HepG2 (cell line): ENCODE data around the gene C11orf86. TPM values are rescaled to one million over a fixed set of nuclear protein-coding genes. Genes with fewer than 3 reads are reported as not detected.

Experiments
- BRF2 ChIP-seq: sonication (generic); formaldehyde crosslinking; IDR thresholded peaks from 2 replicates; pipeline ENCODE4 v1.8.1; 2022; ENCODE audit warnings: mild to moderate bottlenecking, missing genetic modification reagents
- EP300 ChIP-seq, 3 experiments: sonication (generic) in 1 of 3; formaldehyde crosslinking in 1 of 3; IDR thresholded peaks; 2 replicates each; pipeline versions ENCODE4 v1.5.1 to v1.6.1; 2011 to 2020; ENCODE audit warnings: low read depth in 2 of 3, low read length in 2 of 3, borderline replicate concordance in 1 of 3, improper control_type of control experiment in 1 of 3, mild to moderate bottlenecking in 1 of 3, missing genetic modification reagents in 1 of 3, moderate library complexity in 1 of 3
- ESRRA ChIP-seq: sonication (generic); formaldehyde crosslinking; IDR thresholded peaks from 2 replicates; pipeline ENCODE4 v1.5.1; 2020; ENCODE audit warnings: mild to moderate bottlenecking, low read depth, missing genetic modification reagents
- GMEB2 ChIP-seq: IDR thresholded peaks from 2 replicates; pipeline ENCODE4 v1.6.1; 2016; ENCODE audit warnings: missing biosample characterization, missing genetic modification reagents, low read depth
- HOMEZ ChIP-seq: IDR thresholded peaks from 2 replicates; pipeline ENCODE4 v1.6.1; 2016; ENCODE audit warnings: low read depth
- HOXA7 ChIP-seq: sonication (generic); formaldehyde crosslinking; IDR thresholded peaks from 2 replicates; pipeline ENCODE4 v1.8.1; 2022; ENCODE audit warnings: mild to moderate bottlenecking, missing genetic modification reagents, moderate library complexity
- LRRFIP1 ChIP-seq: sonication (generic); formaldehyde crosslinking; conservative IDR thresholded peaks from 2 replicates; pipeline ENCODE4 v1.4.0; 2020; ENCODE audit warnings: missing genetic modification reagents
- MTF2 ChIP-seq: sonication (generic); formaldehyde crosslinking; IDR thresholded peaks from 2 replicates; pipeline ENCODE4 v1.5.0; 2020; ENCODE audit warnings: missing genetic modification reagents, borderline replicate concordance
- NFE2 ChIP-seq: sonication (generic); formaldehyde crosslinking; IDR thresholded peaks from 2 replicates; pipeline ENCODE4 v1.4.0; 2020; ENCODE audit warnings: missing genetic modification reagents
- NFRKB ChIP-seq: fragments of 450-650 bp; IDR thresholded peaks from 2 replicates; pipeline ENCODE4 v1.6.1; 2017
- RFXAP ChIP-seq: sonication (generic); formaldehyde crosslinking; IDR thresholded peaks from 2 replicates; pipeline ENCODE4 v1.4.0; 2020; ENCODE audit warnings: missing genetic modification reagents, borderline replicate concordance
- RORA ChIP-seq: sonication (generic); formaldehyde crosslinking; IDR thresholded peaks from 2 replicates; pipeline ENCODE4 v1.5.0; 2020; ENCODE audit warnings: mild to moderate bottlenecking, missing genetic modification reagents, moderate library complexity
- YY1 ChIP-seq: IDR thresholded peaks from 2 replicates; pipeline ENCODE4 v1.6.1; 2011; ENCODE audit warnings: low read length, low read depth, moderate library complexity, mild to moderate bottlenecking; ENCODE audit not compliant: insufficient read depth, insufficient replicate concordance
- ZNF33A ChIP-seq: sonication (generic); formaldehyde crosslinking; IDR thresholded peaks from 2 replicates; pipeline ENCODE4 v1.5.1; 2020; ENCODE audit warnings: missing genetic modification reagents, mild to moderate bottlenecking, moderate library complexity, borderline replicate concordance
- ZNF605 ChIP-seq: sonication (generic); formaldehyde crosslinking; IDR thresholded peaks from 2 replicates; pipeline ENCODE4 v1.8.0; 2022; ENCODE audit warnings: mild to moderate bottlenecking, missing genetic modification reagents
- ZNF670 ChIP-seq: sonication (generic); formaldehyde crosslinking; IDR thresholded peaks from 2 replicates; pipeline ENCODE4 v1.8.0; 2022; ENCODE audit warnings: mild to moderate bottlenecking, missing genetic modification reagents, borderline replicate concordance
- ZNF740 ChIP-seq: sonication (generic); formaldehyde crosslinking; IDR thresholded peaks from 2 replicates; pipeline ENCODE4 v1.4.0; 2020; ENCODE audit warnings: missing genetic modification reagents
- ZNF770 ChIP-seq: sonication (generic); formaldehyde crosslinking; IDR thresholded peaks from 2 replicates; pipeline ENCODE4 v1.5.0; 2020; ENCODE audit warnings: mild to moderate bottlenecking, missing genetic modification reagents
- ZNF788 ChIP-seq: sonication (generic); formaldehyde crosslinking; IDR thresholded peaks from 2 replicates; pipeline ENCODE4 v1.5.0; 2020; ENCODE audit warnings: mild to moderate bottlenecking, missing genetic modification reagents, borderline replicate concordance
- polyA plus RNA-seq, 8 experiments: library from polyadenylated mRNA; depleted of rRNA in 3 of 8; stranded (reverse) in 7 of 8; unstranded in 1 of 8; fragments of >200 nt; fragmentation: Illumina TruSeq in 4 of 8; extraction: Trizol in 4 of 8; gene quantifications; 2 replicates each; pipeline versions ENCODE4 v1.2.1 to v1.2.3, GENCODE V29; 2011 to 2016; ENCODE audit warnings: low read depth in 4 of 8, missing spikeins in 1 of 8, mixed read lengths in 1 of 8; ENCODE audit not compliant: insufficient read depth in 1 of 8
- total RNA-seq, 5 experiments: library from RNA; depleted of rRNA; stranded (reverse); fragments of >200 nt; fragmentation: Illumina TruSeq; extraction: Trizol; gene quantifications; 2 replicates each; pipeline ENCODE4 v1.2.3, GENCODE V29; 2016; ENCODE audit warnings: low read depth in 1 of 5

The C11orf86 gene
- total and polyA plus RNA-seq, 2 of the 13 experiments (the other 11 are each of a cell fraction or from before 2014, with no cell fraction given), result 0.11 to 0.18 TPM

- no peak for TF ChIP-seq BRF2 (CRISPR knock-in tag)
- no peak for TF ChIP-seq HOXA7
- no peak for TF ChIP-seq GMEB2 (CRISPR knock-in tag)
- TF ChIP-seq ZNF788 (CRISPR knock-in tag), result 0 out of 2 replicates have a peak, but pooled peaks have one; percentile 38
- no peak for TF ChIP-seq MTF2 (CRISPR knock-in tag)
- TF ChIP-seq ZNF33A (CRISPR knock-in tag), result no peak
- TF ChIP-seq HOMEZ, result no peak
- no peak for TF ChIP-seq ZNF740 (CRISPR knock-in tag)
- TF ChIP-seq EP300 (IDR thresholded peaks at IDR 0.05; ENCODE audit: low read depth in 2 of 2, low read length in 2 of 2), result peak in 1 of 2 experiments; percentile 47; a peak in 1 of 4 replicates
- TF ChIP-seq EP300 (CRISPR knock-in tag; IDR thresholded peaks at IDR 0.05; ENCODE audit: borderline replicate concordance), result peak; percentile 42; the same call in 1 of the 2 replicates
- TF ChIP-seq LRRFIP1 (CRISPR knock-in tag), result no peak
- TF ChIP-seq ZNF770, result no peak
- no peak for TF ChIP-seq ZNF670 (CRISPR knock-in tag)
- TF ChIP-seq ESRRA (CRISPR knock-in tag), result 0 out of 2 replicates have a peak, but pooled peaks have one; percentile 32
- TF ChIP-seq NFRKB, result no peak
- peak; percentile 52; the same call in 1 of the 2 replicates for TF ChIP-seq RFXAP (CRISPR knock-in tag)
- TF ChIP-seq YY1, result peak; percentile 18
- TF ChIP-seq NFE2 (CRISPR knock-in tag), result no peak
- no peak for TF ChIP-seq RORA (CRISPR knock-in tag)
- TF ChIP-seq ZNF605 (CRISPR knock-in tag), result no peak
These were observed 21.6 kb downstream of the C11orf86 start (continued) for GRCh38 chr11:66996609-66997273.
